ENCODE data around the gene ZBTB20. TPM values are rescaled to one million over a fixed set of nuclear protein-coding genes. Genes with fewer than 3 reads are reported as not detected.

Gene ZBTB20
- total and polyA plus RNA-seq, 2 donors (not counting 1 experiment from before 2014, with no cell fraction given), result 4.0 to 123 TPM

GRCh38 chr3:114727373-114727772 lies 419.7 kb downstream of the ZBTB20 start:
- Histone ChIP-seq H3K9ac (ENCODE audit: low read length) (no peak overlapping the region), H3K79me2 (ENCODE audit: control insufficient read depth, insufficient read depth, low read length) (no peaks in the 10 kb centered on the region), H3K4me1 (ENCODE audit: control insufficient read depth in 2 of 2, insufficient read depth in 2 of 2, low read length in 2 of 2) (peaks cover 6 to 11% of the 10 kb centered on the region in 2 donors), H3K4me2 (replicated peaks; ENCODE audit: low read depth, low read length, poor library complexity, severe bottlenecking) (no peak overlapping the region), H3K4me3 (ENCODE audit: control extremely low read depth in 1 of 5, extremely low read depth in 1 of 5, insufficient read depth in 1 of 5, low read depth in 2 of 5, low read length in 4 of 5) (no peak overlapping the region), H3K36me3 (replicated peaks in 1 of 2; ENCODE audit: control extremely low read depth in 1 of 2, control insufficient read depth in 1 of 2, extremely low read depth in 1 of 2, insufficient read depth in 2 of 2, low read length in 1 of 2) (no peaks in the 10 kb centered on the region), H2AFZ (ENCODE audit: insufficient read depth, low read depth, low read length, poor library complexity, severe bottlenecking) (no peak overlapping the region), H3K9me3 (ENCODE audit: control extremely low read depth in 1 of 3, control insufficient read depth in 2 of 3, insufficient read depth in 1 of 3, low read length in 2 of 3) (peaks cover 0 to 1% (median 0%) of the 10 kb centered on the region in 3 donors), H4K20me1 (ENCODE audit: control insufficient read depth, insufficient read depth, low read length, poor library complexity, severe bottlenecking) (no peaks in the 10 kb centered on the region), H3K27ac (ENCODE audit: low read length in 2 of 2) (no peak overlapping the region), H3K27me3 (replicated peaks in 1 of 4; ENCODE audit: control extremely low read depth in 1 of 4, control insufficient read depth in 3 of 4, insufficient read depth in 4 of 4, low read length in 3 of 4) (no peaks in the 10 kb centered on the region)
- POLR2A ChIA-PET, result no interaction called here
- Mint-ChIP-seq H3K27me3 (no peaks in the 10 kb centered on the region), H3K27ac (peak overlapping the region; percentile 1), H3K4me3 (no peak overlapping the region), H3K9me3 (ENCODE audit: insufficient read depth) (no peaks in the 10 kb centered on the region), H3K4me1 (peaks cover 19% of the 10 kb centered on the region)
- no peak for TF ChIP-seq CTCF (IDR thresholded peaks at IDR 0.05)
- no peak for TF ChIP-seq EZH2 (IDR thresholded peaks at IDR 0.05; ENCODE audit: borderline replicate concordance, insufficient read depth, low read depth, low read length, poor library complexity, severe bottlenecking)
- ATAC-seq (ENCODE audit: low read depth) (peak; percentile 43), DNase-seq (peak; percentile 30)
- CTCF ChIA-PET, result no interaction called here
- intact Hi-C loops (cut with micrococcal nuclease), result no loop called here
- WGBS (ENCODE audit: insufficient coverage), result no CpG with 5 or more reads among the region's 1 CpG

GRCh38 chr3:114725966-114726365 lies 421.1 kb downstream of the ZBTB20 start:
- Histone ChIP-seq H4K20me1 (ENCODE audit: control insufficient read depth, insufficient read depth, low read length, poor library complexity, severe bottlenecking) (no peaks in the 10 kb centered on the region), H3K4me1 (ENCODE audit: control insufficient read depth in 2 of 2, insufficient read depth in 2 of 2, low read length in 2 of 2) (peaks cover 6 to 11% of the 10 kb centered on the region in 2 donors), H3K79me2 (ENCODE audit: control insufficient read depth, insufficient read depth, low read length) (no peaks in the 10 kb centered on the region), H3K4me2 (replicated peaks; ENCODE audit: low read depth, low read length, poor library complexity, severe bottlenecking) (no peak overlapping the region), H3K27ac (ENCODE audit: low read length in 2 of 2) (no peak overlapping the region), H3K27me3 (replicated peaks in 1 of 4; ENCODE audit: control extremely low read depth in 1 of 4, control insufficient read depth in 3 of 4, insufficient read depth in 4 of 4, low read length in 3 of 4) (no peaks in the 10 kb centered on the region), H2AFZ (ENCODE audit: insufficient read depth, low read depth, low read length, poor library complexity, severe bottlenecking) (no peak overlapping the region), H3K36me3 (replicated peaks in 1 of 2; ENCODE audit: control extremely low read depth in 1 of 2, control insufficient read depth in 1 of 2, extremely low read depth in 1 of 2, insufficient read depth in 2 of 2, low read length in 1 of 2) (no peaks in the 10 kb centered on the region), H3K4me3 (ENCODE audit: control extremely low read depth in 1 of 5, extremely low read depth in 1 of 5, insufficient read depth in 1 of 5, low read depth in 2 of 5, low read length in 4 of 5) (no peak overlapping the region), H3K9me3 (ENCODE audit: control extremely low read depth in 1 of 3, control insufficient read depth in 2 of 3, insufficient read depth in 1 of 3, low read length in 2 of 3) (peaks cover 0 to 1% (median 0%) of the 10 kb centered on the region in 3 donors), H3K9ac (ENCODE audit: low read length) (no peak overlapping the region)
- H3K4me3 Mint-ChIP-seq, result no peak overlapping the region
- ChIA-PET CTCF (no interaction called here), POLR2A (no interaction called here)
- H3K27ac Mint-ChIP-seq, result no peak overlapping the region
- ATAC-seq (ENCODE audit: low read depth) (no peak), DNase-seq (no peak)
- peaks cover 19% of the 10 kb centered on the region for H3K4me1 Mint-ChIP-seq
- intact Hi-C loops (cut with micrococcal nuclease), result no loop called here
- 100% methylated on average over 1 of the region's 3 CpGs for WGBS (ENCODE audit: insufficient coverage)
- no peaks in the 10 kb centered on the region for H3K9me3 Mint-ChIP-seq (ENCODE audit: insufficient read depth)
- no peaks in the 10 kb centered on the region for H3K27me3 Mint-ChIP-seq
- TF ChIP-seq CTCF (IDR thresholded peaks at IDR 0.05) (no peak), EZH2 (IDR thresholded peaks at IDR 0.05; ENCODE audit: borderline replicate concordance, insufficient read depth, low read depth, low read length, poor library complexity, severe bottlenecking) (no peak)

All from B cell (primary cell).